NCI-H2227 (cell line): ENCODE measurements around the gene RHBDL3.

Source experiments
- DNase-seq: peaks from one replicate; lab custom pipeline; 2025; ENCODE audit not compliant: unreplicated experiment; lab: John Stamatoyannopoulos, UW

The RHBDL3 gene

DNA sequence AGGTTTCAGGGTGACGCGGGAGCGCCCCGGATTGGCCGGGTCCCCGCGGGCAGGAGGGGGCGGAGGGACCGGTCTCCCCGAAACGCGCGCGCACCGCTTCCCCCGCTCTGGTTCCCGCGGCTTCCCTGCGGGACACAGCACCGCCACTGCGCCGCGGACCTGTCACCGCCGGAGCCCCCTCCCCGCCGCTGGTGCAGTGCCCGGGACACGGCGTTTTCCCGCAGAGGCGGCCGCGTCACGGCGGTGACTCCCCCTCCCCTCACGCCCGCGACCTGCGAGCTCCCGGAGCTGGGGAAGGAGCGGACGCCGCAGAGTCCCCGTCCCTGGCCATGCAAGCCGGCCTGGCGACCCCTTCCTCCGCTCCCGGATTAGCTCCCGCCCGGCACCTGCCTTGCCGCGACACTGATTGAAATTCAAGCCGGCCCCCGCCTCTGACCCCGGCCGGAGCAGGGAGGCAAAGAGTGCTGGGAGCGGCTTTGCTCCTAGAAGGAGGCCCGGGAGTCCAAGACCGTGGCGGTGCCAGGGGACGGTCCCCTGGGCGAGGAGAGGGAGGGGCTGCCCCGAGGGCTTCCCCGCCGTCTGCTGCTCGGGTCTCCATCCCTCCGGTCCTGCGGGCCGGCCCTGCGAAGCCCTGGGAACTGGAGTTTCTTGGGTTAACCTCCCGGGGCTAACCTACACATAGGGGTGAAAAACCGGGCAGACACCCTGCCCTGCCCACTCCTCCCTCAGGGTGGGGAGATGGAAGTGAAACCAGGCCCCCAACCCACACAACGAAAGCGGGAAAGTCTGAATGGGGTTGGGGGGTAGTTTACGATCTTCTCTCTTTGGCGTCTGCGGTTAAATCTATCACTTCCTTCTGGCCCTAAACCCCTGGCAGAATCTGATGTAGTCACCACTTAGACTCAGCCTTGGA lies 1.0 kb downstream of the RHBDL3 start:
- no peak for DNase-seq

GRCh38 chr17:32267690-32268205 lies 2.1 kb downstream of the RHBDL3 start:
- DNase-seq = peak; percentile 17

GRCh38 chr17:32268734-32269288 lies 3.2 kb downstream of the RHBDL3 start:
- no peak for DNase-seq

GRCh38 chr17:32269377-32269776 lies 3.7 kb downstream of the RHBDL3 start:
- no peak for DNase-seq

DNA sequence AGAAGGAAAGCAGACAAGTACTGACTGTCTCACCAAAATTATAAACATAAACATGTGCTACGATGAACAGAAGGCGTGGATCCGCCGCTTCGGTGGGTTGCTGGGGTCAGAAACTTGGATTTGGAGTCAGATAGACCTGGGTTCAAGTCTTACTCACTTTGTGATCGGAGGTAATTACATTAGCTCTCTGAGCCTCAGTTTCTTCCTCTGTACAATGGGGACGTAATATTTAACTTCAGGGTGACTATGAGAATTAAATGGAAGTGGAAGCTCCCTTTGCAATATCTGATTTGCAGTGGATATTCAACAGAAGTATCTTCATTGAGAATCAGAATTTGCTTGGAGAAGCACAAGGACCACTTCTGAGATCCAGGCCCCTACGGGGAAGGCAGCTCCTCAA lies 6.2 kb downstream of the RHBDL3 start:
- no peak for DNase-seq

DNA sequence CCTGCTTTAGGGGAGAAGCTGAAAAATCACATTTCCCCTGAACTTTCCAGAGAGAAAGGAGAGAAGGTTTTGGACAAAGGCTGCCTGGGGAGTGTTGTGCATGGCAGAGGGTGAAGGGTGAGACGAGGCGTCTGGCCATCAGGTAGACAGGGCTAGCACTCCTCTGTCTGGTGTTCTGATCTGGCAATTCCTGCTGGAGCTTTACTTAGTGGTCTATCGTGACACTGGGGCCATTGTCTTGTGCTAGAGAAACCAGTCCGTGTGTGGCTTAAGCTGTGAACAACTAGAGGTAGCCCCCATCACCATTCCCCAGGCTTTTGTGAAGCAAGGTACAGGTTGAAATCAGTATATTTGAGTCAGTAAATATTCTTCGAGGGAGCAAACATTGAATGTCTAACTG lies 8.5 kb downstream of the RHBDL3 start:
- no peak for DNase-seq

DNA sequence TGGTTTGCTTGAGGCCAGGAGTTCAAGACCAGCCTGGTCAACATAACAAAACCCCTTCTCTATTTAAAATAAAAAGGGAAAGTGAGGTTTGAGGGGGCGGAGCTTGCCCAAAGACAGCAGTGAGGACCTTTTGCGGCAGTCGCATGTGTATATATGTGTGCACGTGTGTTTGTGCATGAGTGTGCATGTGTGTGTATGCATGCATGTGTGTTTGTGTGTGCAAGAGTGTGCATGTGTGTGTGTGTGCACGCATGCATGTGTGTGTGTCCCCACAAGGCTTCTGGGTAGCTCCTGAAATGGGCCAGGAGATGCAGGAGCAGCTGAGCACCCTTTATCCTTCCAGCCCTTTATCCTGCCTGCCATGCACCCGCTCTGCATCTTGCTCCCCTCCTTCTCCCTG lies 9.0 kb downstream of the RHBDL3 start:
- no peak for DNase-seq

- DNase-seq = peak; percentile 8
Observed at GRCh38 chr17:32275060-32276042, 9.7 kb downstream of the RHBDL3 start.

DNA sequence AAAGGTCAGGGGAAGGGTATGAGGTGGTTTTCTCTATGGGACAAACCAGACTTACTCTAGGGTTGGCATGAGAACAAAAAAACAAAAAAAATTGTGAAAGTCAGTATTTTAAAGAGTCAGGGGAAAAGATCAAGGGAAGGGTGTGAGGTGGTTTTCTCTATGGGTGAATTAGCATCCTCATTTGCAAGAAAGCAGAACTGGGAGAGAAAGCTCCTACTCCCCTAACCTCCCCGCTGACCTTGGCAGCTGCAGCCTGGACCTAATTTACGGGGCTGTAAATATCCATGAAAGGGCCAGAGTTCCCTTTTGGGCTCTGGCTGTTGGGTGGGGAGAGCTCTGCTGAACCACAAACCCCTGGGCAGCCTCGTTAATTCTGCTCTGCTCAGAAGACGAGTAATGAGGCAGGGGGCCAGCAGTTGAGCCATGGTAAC lies 10.6 kb downstream of the RHBDL3 start:
- no peak for DNase-seq

DNA sequence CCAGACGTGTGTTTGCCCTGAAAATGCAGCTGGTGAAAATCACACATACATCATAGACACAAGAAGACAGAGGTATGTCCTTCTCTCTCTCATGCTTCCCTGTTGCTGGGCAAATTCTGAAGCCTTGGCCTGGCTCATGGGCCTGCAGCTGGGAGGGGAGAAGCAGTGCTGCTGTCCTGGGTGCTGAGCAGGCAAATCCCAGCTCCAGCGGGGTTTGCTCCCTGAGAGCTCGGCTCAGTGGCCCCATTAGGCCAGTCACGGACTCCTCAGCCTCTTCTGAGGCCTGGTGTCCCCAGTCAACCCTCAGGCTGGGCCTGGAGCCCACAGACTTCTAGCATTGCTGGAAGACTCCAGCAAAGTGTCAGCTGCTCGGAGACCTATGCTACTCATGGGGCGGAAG lies 11.7 kb downstream of the RHBDL3 start:
- no peak for DNase-seq

GRCh38 chr17:32278815-32279214 lies 13.2 kb downstream of the RHBDL3 start:
- DNase-seq = no peak

DNA sequence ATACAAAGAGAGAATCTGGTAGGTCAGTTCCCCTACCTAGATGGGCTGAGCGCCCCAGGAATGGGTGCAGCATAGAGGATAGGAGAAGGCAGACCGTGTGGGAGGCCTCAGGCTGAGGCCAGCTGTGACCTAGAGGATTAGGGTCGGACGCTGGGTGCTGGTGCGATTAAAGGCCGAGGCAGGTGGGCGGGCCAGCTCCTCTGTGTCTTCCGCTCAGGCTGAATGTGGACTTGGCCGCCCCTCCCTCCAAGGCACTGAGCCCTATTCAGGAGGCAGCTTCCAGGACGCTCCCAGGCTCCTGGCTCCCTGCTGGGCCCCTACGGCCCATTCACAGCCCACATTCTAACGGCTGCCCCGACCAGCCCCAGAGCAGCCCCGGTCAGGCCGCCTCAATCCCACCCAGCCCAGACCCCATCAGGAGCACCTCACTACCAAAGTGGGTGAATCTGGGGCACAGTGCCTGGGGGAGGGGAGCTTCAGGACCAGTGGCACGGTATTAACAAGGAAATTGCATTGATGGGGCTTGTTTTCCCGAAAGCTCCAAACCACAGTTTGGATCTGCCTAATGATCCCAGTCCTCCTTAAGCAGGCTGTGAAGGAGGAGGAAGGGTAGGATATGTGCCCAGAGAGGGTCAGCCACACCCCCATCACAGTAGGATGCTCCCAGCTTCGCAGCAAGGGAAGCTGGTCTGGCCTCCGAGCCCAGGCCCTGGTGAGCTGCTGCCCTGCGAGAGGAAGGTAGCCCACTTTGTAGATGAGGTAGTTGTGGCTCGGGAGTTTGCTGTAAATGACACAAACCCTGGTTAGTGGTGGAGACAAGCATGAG lies 14.5 kb downstream of the RHBDL3 start:
- DNase-seq = peak; percentile 11

DNA sequence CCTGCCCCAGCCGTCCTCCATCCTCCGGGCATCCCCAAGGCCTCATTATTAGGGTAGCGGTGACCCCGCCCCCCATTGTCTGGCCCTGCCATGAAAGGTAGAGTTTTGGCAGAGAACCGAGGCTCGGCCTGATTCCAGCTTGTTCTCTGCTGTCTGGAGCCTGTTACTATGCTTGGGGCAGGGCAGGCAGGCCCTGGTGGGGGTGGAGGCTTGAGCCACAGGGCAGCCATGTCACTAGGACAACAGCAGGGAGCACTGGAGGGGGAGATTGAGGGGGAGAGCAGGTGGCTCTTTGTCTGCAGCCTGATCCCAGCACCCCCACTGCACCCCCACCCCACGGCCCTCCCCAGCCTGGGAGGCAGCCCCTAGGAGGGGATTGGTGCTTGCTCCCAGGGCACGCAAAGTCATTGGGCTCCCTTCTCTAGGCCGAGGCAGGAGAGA lies 15.4 kb downstream of the RHBDL3 start:
- DNase-seq = no peak

DNA sequence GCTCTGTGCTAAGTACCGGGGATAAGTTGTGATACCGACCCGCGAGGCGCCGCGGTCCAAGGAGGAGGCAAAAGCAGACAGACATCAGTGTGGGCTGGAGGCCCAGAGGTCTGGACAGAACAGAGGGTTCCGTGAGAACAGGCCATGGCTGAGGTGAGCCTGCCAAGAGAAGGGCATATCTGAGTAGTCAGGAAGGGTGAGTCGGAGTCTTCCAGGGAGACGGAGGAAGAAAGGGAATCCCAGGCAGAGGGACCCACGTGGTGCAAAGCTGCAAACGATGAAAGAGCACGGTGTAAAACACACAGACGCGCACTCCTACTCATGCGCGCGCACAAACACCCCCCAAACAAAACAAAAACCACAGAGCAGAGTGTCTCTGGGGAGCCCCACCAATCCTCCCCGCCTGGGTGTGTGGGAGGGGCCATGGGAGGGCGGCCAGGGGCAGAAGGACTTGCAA lies 18.1 kb downstream of the RHBDL3 start:
- DNase-seq = no peak

GRCh38 chr17:32285306-32285705 lies 19.7 kb downstream of the RHBDL3 start:
- no peak for DNase-seq

DNA sequence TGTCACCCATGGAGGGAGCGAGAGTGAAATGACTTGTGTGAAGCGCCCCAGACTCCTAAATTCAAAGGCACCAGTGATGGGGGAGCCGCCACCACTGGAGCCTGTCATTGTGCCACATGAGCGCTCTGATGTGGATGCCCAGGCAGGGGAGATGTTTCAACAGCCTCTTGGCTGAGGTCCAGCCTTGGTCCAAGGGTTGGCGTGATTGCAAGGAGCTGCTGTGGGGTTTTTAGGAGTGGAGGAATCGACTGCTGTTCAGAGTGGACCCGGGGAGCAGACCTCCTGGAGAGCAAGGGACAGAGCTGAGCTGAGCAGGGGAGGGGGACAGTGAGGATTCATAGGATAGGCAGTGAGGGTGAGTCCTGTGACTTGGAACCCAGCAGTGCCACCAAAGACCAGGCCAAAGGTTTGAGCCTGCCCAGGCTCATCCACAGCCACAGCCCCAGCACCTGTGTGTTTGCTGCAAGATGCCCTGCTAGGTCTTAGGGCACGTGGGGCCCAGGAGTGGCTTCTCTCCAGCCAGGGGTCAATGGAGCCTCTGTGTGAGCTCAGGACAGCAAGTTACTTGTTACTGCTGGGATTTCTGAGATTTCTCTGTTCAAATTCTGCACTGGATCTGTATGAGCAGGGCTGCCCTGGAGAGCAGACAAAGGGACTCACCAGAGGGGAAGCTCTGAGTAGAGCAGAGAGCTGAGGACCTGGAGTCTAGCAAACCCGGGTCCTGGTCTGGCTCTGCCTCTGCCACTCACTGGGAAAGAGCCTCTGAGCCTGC lies 20.3 kb downstream of the RHBDL3 start:
- no peak for DNase-seq

DNA sequence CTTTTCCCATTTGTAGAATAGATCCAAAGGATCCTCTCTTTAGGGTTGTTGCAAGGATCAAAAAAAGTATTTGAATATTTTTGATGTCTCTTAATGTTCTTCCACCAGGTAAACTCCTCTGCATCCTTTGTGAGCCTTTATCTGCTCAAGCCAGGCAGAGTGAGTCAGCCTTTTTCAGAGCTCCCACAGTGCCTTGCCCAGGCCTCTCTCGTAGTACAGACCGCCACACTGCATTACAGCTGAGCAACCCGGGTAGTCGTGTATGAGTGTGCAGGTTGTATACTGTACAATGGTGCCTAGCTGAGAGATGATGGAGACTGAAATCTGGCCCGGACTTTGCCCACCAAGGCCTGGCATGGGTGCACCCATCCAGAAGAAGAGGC lies 20.9 kb downstream of the RHBDL3 start:
- DNase-seq = no peak

DNA sequence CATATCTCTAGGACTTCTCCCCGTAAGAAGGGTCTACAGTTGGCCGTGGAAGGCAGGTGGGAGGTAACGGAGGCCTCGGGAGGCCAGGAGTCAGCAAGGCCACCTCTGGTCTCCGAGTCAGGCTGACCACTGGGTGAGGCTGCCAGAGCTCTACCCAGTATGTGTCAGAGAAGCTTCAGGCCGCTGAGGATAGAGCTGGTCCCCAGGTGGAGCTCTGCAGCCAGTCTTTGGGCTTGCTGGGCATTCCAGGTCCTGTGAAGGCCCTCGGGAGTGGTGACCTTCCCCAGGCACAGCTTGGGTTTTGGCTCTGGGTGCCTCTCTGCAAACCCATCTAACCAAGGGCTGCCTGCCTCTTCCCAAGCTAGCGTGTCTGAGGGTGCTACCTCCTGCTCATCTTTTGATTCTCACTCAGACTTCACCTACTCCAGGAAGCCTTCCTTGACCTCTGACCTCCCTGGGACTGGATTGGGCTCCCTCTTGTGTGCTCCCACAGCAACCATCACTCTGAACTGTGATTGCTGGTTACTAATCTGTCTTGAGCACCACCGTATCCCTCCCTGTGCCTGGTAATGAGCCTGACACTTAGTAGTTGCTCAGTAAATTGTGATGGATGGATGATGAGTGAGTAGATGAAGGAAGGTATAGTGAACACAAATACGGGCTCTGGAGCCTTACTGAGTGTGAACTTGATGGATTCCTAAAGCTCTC lies 22.3 kb downstream of the RHBDL3 start:
- DNase-seq = no peak

DNA sequence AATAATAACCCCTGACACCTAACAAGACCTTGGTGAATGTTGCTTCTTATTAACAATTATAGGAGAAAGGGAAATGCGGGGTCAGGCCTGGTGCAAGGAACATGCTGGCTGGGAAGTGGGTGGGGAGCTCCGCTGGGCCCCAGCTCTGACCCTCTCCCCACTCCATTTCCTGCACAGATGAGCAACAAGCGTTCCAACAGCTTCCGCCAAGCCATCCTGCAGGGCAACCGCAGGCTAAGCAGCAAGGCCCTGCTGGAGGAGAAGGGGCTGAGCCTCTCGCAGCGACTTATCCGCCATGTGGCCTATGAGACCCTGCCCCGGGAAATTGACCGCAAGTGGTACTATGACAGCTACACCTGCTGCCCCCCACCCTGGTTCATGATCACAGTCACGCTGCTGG lies 23.0 kb downstream of the RHBDL3 start:
- DNase-seq = no peak
